HCEC 1CT (cell line): Measurements from ENCODE around the gene CPT1A.

ENCODE experiments used
- DNase-seq: peaks from one replicate; pipeline ENCODE4 v3.0.0-alpha.2; 2017

Gene CPT1A

GRCh38 chr11:68751004-68751325, 90.8 kb downstream of the CPT1A start:
- DNase-seq = no peak

- DNase-seq = no peak
Observed at GRCh38 chr11:68750195-68751003, 91.3 kb downstream of the CPT1A start.

GRCh38 chr11:68749229-68750123, 92.2 kb downstream of the CPT1A start:
- DNase-seq = no peak

DNA sequence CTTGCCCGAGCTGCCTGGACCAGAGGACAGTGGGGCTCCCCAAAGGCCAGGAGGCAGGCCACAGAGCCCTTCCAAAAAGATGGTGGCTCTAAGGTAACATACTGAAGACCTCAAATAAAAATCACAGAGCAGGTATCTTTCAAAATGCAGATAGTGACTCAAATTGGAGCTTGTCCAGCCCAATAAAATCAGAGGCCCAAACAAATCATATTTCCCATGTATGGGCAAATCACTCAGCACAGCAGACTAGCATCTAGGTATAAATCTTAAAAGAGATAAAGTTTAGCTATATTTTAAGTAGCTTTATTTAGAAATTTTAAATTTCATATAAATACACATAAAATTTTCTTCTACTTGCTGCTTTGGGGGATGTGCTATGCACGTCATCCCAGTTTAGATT, 93.7 kb downstream of the CPT1A start:
- DNase-seq = no peak

GRCh38 chr11:68743539-68743938, 98.2 kb downstream of the CPT1A start:
- no peak for DNase-seq

GRCh38 chr11:68741463-68741862, 100.3 kb downstream of the CPT1A start:
- no peak for DNase-seq

DNA sequence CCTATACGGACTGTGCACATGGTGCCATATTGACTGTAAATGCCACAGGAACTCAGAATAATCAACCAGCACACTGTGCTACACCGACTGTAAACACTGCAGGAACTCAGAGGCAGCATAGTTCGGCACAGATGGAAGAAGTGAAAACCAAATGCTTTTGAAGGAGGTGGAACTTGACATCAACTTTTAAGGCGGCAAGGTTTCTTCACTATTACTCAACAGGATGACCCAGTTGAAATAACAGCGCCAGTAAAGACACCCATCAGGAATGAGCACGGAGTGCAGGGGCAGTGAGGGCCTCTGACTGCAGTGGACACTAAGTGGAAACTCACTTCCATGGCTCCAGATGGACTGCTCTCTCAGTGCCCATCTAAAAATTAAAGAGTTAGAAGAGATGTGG, 106.1 kb downstream of the CPT1A start:
- DNase-seq = no peak

DNA sequence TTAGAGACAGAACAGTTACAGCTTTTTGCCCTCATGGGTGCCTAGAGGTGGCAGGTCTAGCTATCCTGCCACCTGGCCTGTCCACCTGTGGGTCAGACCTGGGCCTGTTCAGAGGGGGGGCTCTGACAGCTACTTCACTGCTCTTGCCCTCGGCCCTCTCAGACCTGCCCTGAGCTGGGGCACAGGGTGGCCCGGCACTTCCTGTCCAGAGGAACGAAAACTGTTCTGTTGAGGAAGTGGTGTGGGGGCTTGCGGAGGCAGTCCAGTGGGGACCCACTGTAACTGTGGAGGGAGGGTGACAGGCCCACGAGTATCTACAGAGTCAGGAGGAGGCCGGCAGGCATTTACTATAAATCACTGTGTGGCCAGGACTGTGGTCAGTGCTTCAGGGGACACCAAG, 106.6 kb downstream of the CPT1A start:
- DNase-seq = no peak

DNA sequence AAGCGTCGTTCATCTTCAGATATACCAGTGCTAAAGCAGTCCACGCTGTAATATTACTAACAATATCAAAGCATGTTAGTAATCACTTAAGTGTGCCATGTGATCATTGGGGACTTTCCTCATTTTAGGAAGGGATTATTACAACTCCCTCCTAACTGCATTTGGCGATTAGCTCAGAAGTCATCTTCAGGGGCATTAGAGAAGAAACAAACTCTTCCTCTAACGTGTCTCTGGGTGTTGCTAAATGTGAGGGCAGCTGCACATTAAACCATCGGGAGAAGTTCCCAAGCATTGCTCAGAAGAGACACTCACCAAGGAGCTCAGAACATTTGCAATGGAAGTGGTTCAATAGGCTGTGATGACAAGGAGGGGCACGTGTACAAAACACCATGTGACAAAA, 107.6 kb downstream of the CPT1A start:
- no peak for DNase-seq

GRCh38 chr11:68727783-68728182, 113.9 kb downstream of the CPT1A start:
- DNase-seq = no peak

GRCh38 chr11:68724293-68724692, 117.4 kb downstream of the CPT1A start:
- DNase-seq = no peak

- no peak for DNase-seq
Observed at GRCh38 chr11:68722143-68722542, 119.6 kb downstream of the CPT1A start.

DNA sequence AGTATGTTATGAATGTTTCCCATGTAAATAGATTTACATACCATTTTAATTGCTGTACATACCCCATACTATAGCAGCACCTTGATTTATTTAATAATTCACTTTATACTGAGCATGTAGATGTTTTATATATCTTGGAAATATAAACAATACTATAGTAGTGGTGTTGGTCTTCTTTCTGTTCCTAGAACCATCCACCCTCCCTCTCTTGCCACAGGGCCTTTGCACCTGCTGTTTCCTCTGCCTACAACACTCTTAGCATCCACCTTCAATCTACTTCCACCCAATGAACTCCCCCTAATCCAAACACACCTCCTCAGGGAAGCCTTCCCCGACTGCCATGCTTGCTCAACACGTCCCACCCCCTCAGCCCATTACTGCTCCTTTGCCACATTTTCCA, 120.6 kb downstream of the CPT1A start:
- DNase-seq = no peak

GRCh38 chr11:68715456-68716122, 126.1 kb downstream of the CPT1A start:
- no peak for DNase-seq

DNA sequence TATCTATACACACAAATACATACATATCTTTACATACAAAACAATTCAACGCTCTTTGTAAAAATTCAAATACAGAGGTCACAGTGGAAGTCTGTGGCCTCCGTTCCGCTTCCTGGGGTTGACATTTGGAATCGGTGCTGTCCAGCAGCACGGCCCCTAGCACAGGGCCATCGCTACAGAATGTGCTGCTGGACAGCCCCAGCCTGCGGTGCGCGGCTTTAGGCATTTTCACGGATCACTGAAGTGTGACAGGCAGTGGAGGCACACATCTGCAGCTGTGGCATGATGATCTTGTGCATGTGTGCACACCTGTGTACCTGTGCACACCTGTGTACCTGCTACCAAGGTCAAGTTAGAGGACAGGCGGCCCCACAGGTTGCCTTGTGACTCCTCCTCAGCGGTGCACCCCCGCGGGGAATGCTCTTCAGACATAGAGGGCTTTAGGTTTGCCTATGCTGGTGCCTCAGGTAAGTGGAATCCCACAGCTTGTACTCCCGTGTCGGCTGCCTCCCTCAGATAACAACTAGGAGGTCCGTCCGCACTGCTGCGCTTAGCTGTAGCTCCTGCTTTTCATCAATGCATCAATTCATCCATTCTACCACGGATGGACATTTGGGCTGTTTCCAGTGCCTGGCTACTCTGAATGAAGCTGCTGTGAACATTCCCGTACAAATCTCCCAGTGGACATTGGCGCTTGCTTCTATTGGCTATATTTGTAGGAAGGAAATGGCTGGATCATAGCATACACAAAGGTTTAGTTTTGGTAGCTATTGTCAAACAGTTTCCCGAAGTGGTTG, 127.5 kb downstream of the CPT1A start:
- DNase-seq = no peak

DNA sequence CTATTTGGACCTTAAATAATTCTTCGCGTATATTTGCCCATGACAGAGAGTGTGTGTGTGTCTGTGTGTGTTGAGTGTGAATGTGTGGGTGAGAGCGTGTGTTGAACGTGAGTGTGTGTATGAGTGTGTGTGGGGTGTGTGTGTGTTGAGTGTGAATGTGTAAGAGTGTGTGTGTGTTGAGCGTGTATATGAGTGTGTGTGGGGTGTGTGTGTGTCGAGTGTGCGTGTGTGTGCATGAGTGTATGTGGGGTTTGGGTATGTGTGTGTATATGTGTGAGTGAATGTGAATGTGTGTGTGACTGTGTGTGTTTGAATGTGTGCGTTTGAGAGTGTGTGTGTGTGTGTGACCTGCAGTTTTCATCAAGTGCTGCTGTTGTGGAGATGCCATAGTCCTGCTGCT, 130.6 kb downstream of the CPT1A start:
- DNase-seq = no peak

GRCh38 chr11:68710409-68710808, 131.3 kb downstream of the CPT1A start:
- DNase-seq = no peak

DNA sequence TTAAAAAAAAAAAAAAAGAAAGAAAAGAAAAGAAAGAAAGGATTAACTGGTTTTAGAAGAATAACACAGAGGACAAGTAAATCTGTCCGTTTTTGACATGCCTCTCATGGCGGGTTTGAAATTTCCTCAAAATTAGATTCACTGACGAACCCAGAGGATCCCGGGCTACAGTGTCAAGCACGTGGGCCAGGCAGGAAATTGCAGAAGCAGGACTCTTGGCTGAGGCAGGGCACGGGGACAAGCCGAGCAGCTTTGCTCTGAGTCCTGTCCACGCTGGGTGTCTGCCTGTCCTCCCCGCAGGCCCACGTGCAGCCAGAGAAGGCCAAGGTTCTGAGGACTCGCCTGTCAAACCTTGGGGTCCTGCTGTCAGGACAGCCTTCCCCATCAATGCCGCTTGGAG, 132.7 kb downstream of the CPT1A start:
- DNase-seq = no peak

DNA sequence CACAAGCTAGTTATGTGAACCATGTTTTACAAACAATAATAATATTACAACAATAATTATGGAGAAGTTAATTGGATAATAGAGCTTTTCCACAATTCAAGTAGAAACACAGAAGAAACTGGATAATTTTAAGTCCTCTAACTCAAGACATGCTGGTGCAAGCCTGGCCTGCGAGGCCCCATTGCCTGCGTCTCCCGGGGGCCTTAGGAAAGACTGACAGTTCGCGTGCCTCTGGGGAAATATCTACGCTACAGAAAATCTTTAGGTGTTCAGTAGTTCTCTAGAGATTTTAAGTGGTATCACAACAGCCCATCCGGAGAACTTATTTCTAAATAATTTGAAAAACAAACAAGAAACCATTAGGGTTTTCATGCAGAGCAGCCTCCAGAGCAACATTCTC, 134.2 kb downstream of the CPT1A start:
- no peak for DNase-seq

- DNase-seq = no peak
Observed at GRCh38 chr11:68704887-68705286, 136.8 kb downstream of the CPT1A start.
